Naive B cell (primary cell): ENCODE data around the gene CCR9. TPM values are rescaled to one million over a fixed set of nuclear protein-coding genes. Genes with fewer than 3 reads are reported as not detected.
A peak's percentile ranks its signal among the peaks of the same experiment; 100 is the strongest.

Experiments
- ATAC-seq, 2 donors: fragments of 150-1000 bp; cut with Tn5 transposase; 2 replicates each; pipeline ENCODE4 v1.10.0; 2021; ENCODE audit warnings: low read depth in 2 of 2, mild to moderate bottlenecking in 2 of 2, moderate library complexity in 2 of 2
- DNase-seq: peaks from one replicate; pipeline ENCODE4 v3.0.0; 2022
- H3K27ac Mint-ChIP-seq, 6 donors: one replicate each; pipeline ENCODE4 v1.8.0; 2020 to 2022; ENCODE audit warnings: mild to moderate bottlenecking in 6 of 6, mixed read lengths in 6 of 6, moderate library complexity in 5 of 6, inconsistent platforms in 2 of 6
- H3K27me3 Mint-ChIP-seq, 3 donors: one replicate each; pipeline ENCODE4 v1.8.0; 2021 to 2022; ENCODE audit warnings: mixed read lengths in 3 of 3, mild to moderate bottlenecking in 1 of 3
- H3K36me3 Mint-ChIP-seq, 2 donors: one replicate each; pipeline ENCODE4 v1.8.0; 2020 to 2022; ENCODE audit warnings: mixed read lengths in 2 of 2, inconsistent platforms in 1 of 2, mild to moderate bottlenecking in 1 of 2
- H3K4me1 Mint-ChIP-seq, 3 donors: one replicate each; pipeline ENCODE4 v1.8.0; 2020 to 2022; ENCODE audit warnings: mixed read lengths in 3 of 3, inconsistent platforms in 1 of 3, mild to moderate bottlenecking in 1 of 3, moderate library complexity in 1 of 3
- H3K4me3 Mint-ChIP-seq, 8 donors: one replicate each; pipeline ENCODE4 v1.8.0; 2020 to 2022; ENCODE audit warnings: mild to moderate bottlenecking in 8 of 8, mixed read lengths in 8 of 8, moderate library complexity in 8 of 8, inconsistent platforms in 2 of 8
- H3K9me3 Mint-ChIP-seq, 7 donors: one replicate each; pipeline ENCODE4 v1.8.0; 2020 to 2022; ENCODE audit warnings: mixed read lengths in 7 of 7, mild to moderate bottlenecking in 5 of 7, inconsistent platforms in 2 of 7, moderate library complexity in 1 of 7
- polyA plus RNA-seq, 6 donors: library from polyadenylated mRNA; unstranded; fragments of 300-500 nt; fragmentation: Illumina TruSeq; gene quantifications; one replicate each; pipeline ENCODE4 v1.2.3, GENCODE V29; 2021; ENCODE audit warnings: low read depth in 6 of 6

Gene CCR9
- polyA plus RNA-seq, 6 donors from 2014 or later, result 0.77 to 4.5 (median 1.8) TPM

GRCh38 chr3:45861043-45861719 lies 25.2 kb upstream of the CCR9 start:
- H3K9me3 Mint-ChIP-seq, result peaks cover 4 to 12% (median 9%) of the 10 kb centered on the region in 7 donors
- H3K36me3 Mint-ChIP-seq, result peaks cover 9 to 12% of the 10 kb centered on the region in 2 donors
- ATAC-seq (no peak), DNase-seq (no peak)
- no peaks in the 10 kb centered on the region for H3K27me3 Mint-ChIP-seq
- peak overlapping the region in 2 of 6 donors; percentile 53 to 54 for H3K27ac Mint-ChIP-seq
- H3K4me3 Mint-ChIP-seq, result no peak overlapping the region
- peaks cover 17 to 25% (median 24%) of the 10 kb centered on the region in 3 donors for H3K4me1 Mint-ChIP-seq

GRCh38 chr3:45864760-45865519 lies 21.4 kb upstream of the CCR9 start:
- Mint-ChIP-seq H3K36me3 (peaks cover 9 to 12% of the 10 kb centered on the region in 2 donors), H3K27ac (peak overlapping the region in 3 of 6 donors; percentile 26 to 68 (median 67)), H3K27me3 (no peaks in the 10 kb centered on the region), H3K9me3 (peaks cover 0 to 12% (median 5%) of the 10 kb centered on the region in 7 donors), H3K4me1 (peaks cover 12 to 28% (median 25%) of the 10 kb centered on the region in 3 donors), H3K4me3 (peak overlapping the region in 2 of 8 donors; percentile 9 to 15)
- ATAC-seq, result peak in 1 of 2 donors; percentile 13
- no peak for DNase-seq

- H3K36me3 Mint-ChIP-seq, result peaks cover 9 to 12% of the 10 kb centered on the region in 2 donors
Observed at GRCh38 chr3:45865563-45865962, 20.8 kb upstream of the CCR9 start.

GRCh38 chr3:45868213-45868612 lies 18.1 kb upstream of the CCR9 start:
- DNase-seq (no peak), ATAC-seq (no peak)
- Mint-ChIP-seq H3K9me3 (peaks cover 0 to 7% (median 4%) of the 10 kb centered on the region in 7 donors), H3K4me3 (no peak overlapping the region), H3K36me3 (peaks cover 7 to 9% of the 10 kb centered on the region in 2 donors), H3K27me3 (no peaks in the 10 kb centered on the region), H3K27ac (no peak overlapping the region), H3K4me1 (peaks cover 25 to 43% (median 43%) of the 10 kb centered on the region in 3 donors)

More at GRCh38 chr3:45865563-45865962, 20.8 kb upstream of the CCR9 start:
- no peaks in the 10 kb centered on the region for H3K27me3 Mint-ChIP-seq
- peak overlapping the region in 2 of 6 donors; percentile 13 to 26 for H3K27ac Mint-ChIP-seq
- peaks cover 17 to 33% (median 30%) of the 10 kb centered on the region in 3 donors for H3K4me1 Mint-ChIP-seq
- H3K4me3 Mint-ChIP-seq, result peak overlapping the region in 1 of 8 donors; percentile 15
- H3K9me3 Mint-ChIP-seq, result peaks cover 0 to 12% (median 5%) of the 10 kb centered on the region in 7 donors
- ATAC-seq (no peak), DNase-seq (no peak)

GRCh38 chr3:45868650-45869049 lies 17.7 kb upstream of the CCR9 start:
- Mint-ChIP-seq H3K9me3 (peaks cover 0 to 6% (median 3%) of the 10 kb centered on the region in 7 donors), H3K4me3 (no peak overlapping the region), H3K27me3 (no peaks in the 10 kb centered on the region), H3K4me1 (peaks cover 22 to 43% (median 43%) of the 10 kb centered on the region in 3 donors), H3K27ac (peak overlapping the region in 2 of 6 donors; percentile 3 to 42), H3K36me3 (peaks cover 4 to 5% of the 10 kb centered on the region in 2 donors)
- ATAC-seq (no peak), DNase-seq (no peak)

- H3K4me3 Mint-ChIP-seq, result peak overlapping the region in 4 of 8 donors; percentile 28 to 77 (median 46)
- H3K36me3 Mint-ChIP-seq, result peaks cover 3 to 8% of the 10 kb centered on the region in 2 donors
- H3K4me1 Mint-ChIP-seq, result peaks cover 22 to 43% (median 41%) of the 10 kb centered on the region in 3 donors
- H3K27ac Mint-ChIP-seq, result peak overlapping the region in 3 of 6 donors; percentile 27 to 90 (median 71)
- H3K9me3 Mint-ChIP-seq, result peaks cover 0 to 7% (median 4%) of the 10 kb centered on the region in 7 donors
- ATAC-seq (no peak), DNase-seq (no peak)
- no peaks in the 10 kb centered on the region for H3K27me3 Mint-ChIP-seq
Observed at GRCh38 chr3:45869638-45870037, 16.7 kb upstream of the CCR9 start.

- DNase-seq (peak; percentile 55), ATAC-seq (peak; percentile 96 to 99)
- peaks cover 4 to 8% of the 10 kb centered on the region in 2 donors for H3K36me3 Mint-ChIP-seq
- H3K27me3 Mint-ChIP-seq, result no peaks in the 10 kb centered on the region
- H3K4me1 Mint-ChIP-seq, result peaks cover 20 to 39% (median 37%) of the 10 kb centered on the region in 3 donors
- peak overlapping the region in 2 of 6 donors; percentile 5 to 90 for H3K27ac Mint-ChIP-seq
- H3K9me3 Mint-ChIP-seq, result peaks cover 0 to 7% (median 4%) of the 10 kb centered on the region in 7 donors
- H3K4me3 Mint-ChIP-seq, result peak overlapping the region in 5 of 8 donors; percentile 1 to 77 (median 44)
Observed at GRCh38 chr3:45870099-45870498, 16.2 kb upstream of the CCR9 start.

- Mint-ChIP-seq H3K9me3 (peaks cover 0 to 7% (median 4%) of the 10 kb centered on the region in 7 donors), H3K27ac (peak overlapping the region in 1 of 6 donors; percentile 61), H3K4me3 (no peak overlapping the region), H3K27me3 (no peaks in the 10 kb centered on the region), H3K36me3 (peaks cover 4 to 8% of the 10 kb centered on the region in 2 donors), H3K4me1 (peaks cover 18 to 31% (median 30%) of the 10 kb centered on the region in 3 donors)
- DNase-seq (no peak), ATAC-seq (no peak)
Observed at GRCh38 chr3:45871780-45872179, 14.6 kb upstream of the CCR9 start.

- no peak for ATAC-seq
- Mint-ChIP-seq H3K9me3 (peaks cover 0 to 7% (median 4%) of the 10 kb centered on the region in 7 donors), H3K4me1 (peaks cover 18 to 31% (median 30%) of the 10 kb centered on the region in 3 donors), H3K4me3 (no peak overlapping the region), H3K27me3 (no peaks in the 10 kb centered on the region), H3K36me3 (peaks cover 4 to 8% of the 10 kb centered on the region in 2 donors), H3K27ac (peak overlapping the region in 2 of 6 donors; percentile 4 to 64)
- DNase-seq, result no peak
Observed at GRCh38 chr3:45872569-45872968, 13.8 kb upstream of the CCR9 start.

GRCh38 chr3:45873036-45873435 lies 13.3 kb upstream of the CCR9 start:
- H3K27ac Mint-ChIP-seq, result no peak overlapping the region

GRCh38 chr3:45873638-45874037 lies 12.7 kb upstream of the CCR9 start:
- Mint-ChIP-seq H3K4me1 (peaks cover 18 to 31% (median 29%) of the 10 kb centered on the region in 3 donors), H3K36me3 (peaks cover 4 to 8% of the 10 kb centered on the region in 2 donors)

More at GRCh38 chr3:45873036-45873435, 13.3 kb upstream of the CCR9 start:
- Mint-ChIP-seq H3K9me3 (peaks cover 0 to 7% (median 4%) of the 10 kb centered on the region in 7 donors), H3K4me1 (peaks cover 18 to 31% (median 30%) of the 10 kb centered on the region in 3 donors), H3K4me3 (no peak overlapping the region), H3K27me3 (no peaks in the 10 kb centered on the region), H3K36me3 (peaks cover 4 to 8% of the 10 kb centered on the region in 2 donors)
- DNase-seq, result no peak
- ATAC-seq, result no peak

GRCh38 chr3:45874677-45875346 lies 11.5 kb upstream of the CCR9 start:
- peak overlapping the region in 1 of 6 donors; percentile 14 for H3K27ac Mint-ChIP-seq
- peaks cover 0 to 7% (median 4%) of the 10 kb centered on the region in 7 donors for H3K9me3 Mint-ChIP-seq
- DNase-seq (no peak), ATAC-seq (no peak)
- no peak overlapping the region for H3K4me3 Mint-ChIP-seq
- H3K36me3 Mint-ChIP-seq, result peaks cover 4 to 8% of the 10 kb centered on the region in 2 donors
- peaks cover 18 to 19% (median 18%) of the 10 kb centered on the region in 3 donors for H3K4me1 Mint-ChIP-seq
- no peaks in the 10 kb centered on the region for H3K27me3 Mint-ChIP-seq

More at GRCh38 chr3:45873638-45874037, 12.7 kb upstream of the CCR9 start:
- no peaks in the 10 kb centered on the region for H3K27me3 Mint-ChIP-seq
- peak overlapping the region in 1 of 8 donors; percentile 77 for H3K4me3 Mint-ChIP-seq
- peaks cover 0 to 7% (median 4%) of the 10 kb centered on the region in 7 donors for H3K9me3 Mint-ChIP-seq
- H3K27ac Mint-ChIP-seq, result no peak overlapping the region
- DNase-seq, result no peak
- ATAC-seq, result no peak
